Subcutaneous adipose tissue (tissue), 4 donors: ENCODE data around the gene MSI1. TPM values are rescaled to one million over a fixed set of nuclear protein-coding genes. Genes with fewer than 3 reads are reported as not detected.

Source experiments
- CTCF ChIP-seq: fragments of 450-650 bp; IDR thresholded peaks from one replicate; pipeline ENCODE4 v1.5.1; 2016; ENCODE audit warnings: low read depth, mild to moderate bottlenecking, control low read depth, antibody characterized with exemption, moderate library complexity
- total RNA-seq, 4 donors: library from RNA; depleted of rRNA; stranded (reverse); fragments of >200 nt; gene quantifications; one replicate each; pipeline ENCODE4 v1.1.0, GENCODE V29; 2016

The MSI1 gene
- total RNA-seq, 4 donors from 2014 or later, result not detected

- TF ChIP-seq CTCF, result no peak
Measured at GRCh38 chr12:120394483-120395367, 25.8 kb upstream of the MSI1 start.

DNA sequence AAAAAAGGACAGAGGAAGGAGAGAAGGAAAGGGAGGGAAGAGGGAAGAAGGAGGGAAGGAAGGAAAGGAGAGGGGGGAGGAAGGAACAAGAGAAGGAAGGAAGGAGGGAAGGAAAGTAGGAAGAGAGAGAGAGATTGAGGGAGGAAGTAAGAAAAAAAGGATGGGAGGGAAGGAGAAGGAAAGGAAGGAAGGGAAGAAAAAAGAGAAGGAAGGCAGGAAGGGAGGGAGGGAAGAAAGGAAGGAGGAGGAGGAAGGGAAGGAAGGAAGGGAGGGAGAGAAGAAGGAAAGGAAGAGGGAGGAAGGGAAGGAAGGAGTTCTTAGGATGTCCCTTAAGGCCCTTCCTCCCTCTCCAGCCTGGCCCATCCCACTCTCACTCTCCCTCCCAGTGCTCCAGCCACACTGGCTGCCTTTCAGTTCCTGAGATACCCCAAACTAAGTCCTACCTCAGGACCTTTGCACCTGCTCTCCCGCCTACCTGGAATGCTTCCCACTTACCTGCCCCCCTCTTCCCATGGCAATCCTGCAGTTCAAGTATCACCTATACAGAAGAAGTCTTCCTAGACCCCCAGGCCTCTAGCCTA lies 21.7 kb upstream of the MSI1 start:
- TF ChIP-seq CTCF, result no peak

- TF ChIP-seq CTCF, result no peak
Measured at GRCh38 chr12:120388691-120389481, 19.9 kb upstream of the MSI1 start.

GRCh38 chr12:120381752-120382419 lies 12.9 kb upstream of the MSI1 start:
- no peak for TF ChIP-seq CTCF

- TF ChIP-seq CTCF, result no peak
Measured at GRCh38 chr12:120378036-120378435, 9.1 kb upstream of the MSI1 start.

- TF ChIP-seq CTCF, result no peak
Measured at GRCh38 chr12:120377611-120378010, 8.6 kb upstream of the MSI1 start.
